ENCODE results near the gene WASF3.

WASF3 gene

GRCh38 chr13:26697069-26697955 lies 139.8 kb downstream of the WASF3 start:
- peaks cover 4% of the 10 kb centered on the region for H3K4me1 ChIP-seq (ENCODE audit: control insufficient read depth, insufficient read depth, low read length)
- H3K4me3 ChIP-seq (ENCODE audit: low read length), result no peak overlapping the region
- H3K36me3 ChIP-seq (ENCODE audit: control insufficient read depth, insufficient read depth, low read length), result no peaks in the 10 kb centered on the region
- H3K9ac ChIP-seq (ENCODE audit: low read length), result no peak overlapping the region
- H3K27me3 ChIP-seq (ENCODE audit: control insufficient read depth, insufficient read depth, low read length), result no peaks in the 10 kb centered on the region
- no peaks in the 10 kb centered on the region for H3K9me3 ChIP-seq (ENCODE audit: control insufficient read depth, low read length)

GRCh38 chr13:26698392-26699196 lies 141.1 kb downstream of the WASF3 start:
- Histone ChIP-seq H3K9ac (ENCODE audit: low read length) (no peak overlapping the region), H3K4me1 (ENCODE audit: control insufficient read depth, insufficient read depth, low read length) (peaks cover 4% of the 10 kb centered on the region), H3K4me3 (ENCODE audit: low read length) (no peak overlapping the region), H3K36me3 (ENCODE audit: control insufficient read depth, insufficient read depth, low read length) (no peaks in the 10 kb centered on the region), H3K9me3 (ENCODE audit: control insufficient read depth, low read length) (no peaks in the 10 kb centered on the region), H3K27me3 (ENCODE audit: control insufficient read depth, insufficient read depth, low read length) (no peaks in the 10 kb centered on the region)

DNA sequence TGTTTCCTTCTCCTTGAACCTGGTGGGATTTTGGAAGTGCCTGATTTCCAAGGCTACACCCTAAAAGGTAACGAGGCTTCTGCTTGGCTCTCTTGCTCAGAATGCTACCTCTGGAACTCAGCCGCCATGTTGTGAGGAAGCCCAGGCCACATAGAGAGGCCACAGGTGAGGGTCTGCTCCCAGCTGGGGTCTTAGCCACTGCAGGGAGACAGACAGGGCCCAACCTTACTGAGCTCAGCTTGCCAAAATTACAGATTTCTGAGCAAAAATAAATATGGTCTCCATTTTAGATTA lies 141.7 kb downstream of the WASF3 start:
- no peaks in the 10 kb centered on the region for H3K9me3 ChIP-seq (ENCODE audit: control insufficient read depth, low read length)
- H3K4me1 ChIP-seq (ENCODE audit: control insufficient read depth, insufficient read depth, low read length), result peaks cover 4% of the 10 kb centered on the region
- no peaks in the 10 kb centered on the region for H3K36me3 ChIP-seq (ENCODE audit: control insufficient read depth, insufficient read depth, low read length)
- no peak overlapping the region for H3K9ac ChIP-seq (ENCODE audit: low read length)
- H3K27me3 ChIP-seq (ENCODE audit: control insufficient read depth, insufficient read depth, low read length), result no peaks in the 10 kb centered on the region
- no peak overlapping the region for H3K4me3 ChIP-seq (ENCODE audit: low read length)

GRCh38 chr13:26705536-26705935 lies 148.1 kb downstream of the WASF3 start:
- Histone ChIP-seq H3K9ac (ENCODE audit: low read length) (no peak overlapping the region), H3K9me3 (ENCODE audit: control insufficient read depth, low read length) (no peaks in the 10 kb centered on the region), H3K4me3 (ENCODE audit: low read length) (no peak overlapping the region), H3K36me3 (ENCODE audit: control insufficient read depth, insufficient read depth, low read length) (no peaks in the 10 kb centered on the region), H3K4me1 (ENCODE audit: control insufficient read depth, insufficient read depth, low read length) (no peaks in the 10 kb centered on the region), H3K27me3 (ENCODE audit: control insufficient read depth, insufficient read depth, low read length) (no peaks in the 10 kb centered on the region)

GRCh38 chr13:26706381-26706780 lies 148.9 kb downstream of the WASF3 start:
- H3K9ac ChIP-seq (ENCODE audit: low read length), result no peak overlapping the region
- no peaks in the 10 kb centered on the region for H3K27me3 ChIP-seq (ENCODE audit: control insufficient read depth, insufficient read depth, low read length)
- no peaks in the 10 kb centered on the region for H3K9me3 ChIP-seq (ENCODE audit: control insufficient read depth, low read length)
- no peak overlapping the region for H3K4me3 ChIP-seq (ENCODE audit: low read length)
- no peaks in the 10 kb centered on the region for H3K36me3 ChIP-seq (ENCODE audit: control insufficient read depth, insufficient read depth, low read length)
- no peaks in the 10 kb centered on the region for H3K4me1 ChIP-seq (ENCODE audit: control insufficient read depth, insufficient read depth, low read length)

GRCh38 chr13:26707122-26708006 lies 149.9 kb downstream of the WASF3 start:
- Histone ChIP-seq H3K9ac (ENCODE audit: low read length) (no peak overlapping the region), H3K4me3 (ENCODE audit: low read length) (no peak overlapping the region), H3K9me3 (ENCODE audit: control insufficient read depth, low read length) (no peaks in the 10 kb centered on the region), H3K4me1 (ENCODE audit: control insufficient read depth, insufficient read depth, low read length) (no peaks in the 10 kb centered on the region), H3K27me3 (ENCODE audit: control insufficient read depth, insufficient read depth, low read length) (no peaks in the 10 kb centered on the region), H3K36me3 (ENCODE audit: control insufficient read depth, insufficient read depth, low read length) (no peaks in the 10 kb centered on the region)

DNA sequence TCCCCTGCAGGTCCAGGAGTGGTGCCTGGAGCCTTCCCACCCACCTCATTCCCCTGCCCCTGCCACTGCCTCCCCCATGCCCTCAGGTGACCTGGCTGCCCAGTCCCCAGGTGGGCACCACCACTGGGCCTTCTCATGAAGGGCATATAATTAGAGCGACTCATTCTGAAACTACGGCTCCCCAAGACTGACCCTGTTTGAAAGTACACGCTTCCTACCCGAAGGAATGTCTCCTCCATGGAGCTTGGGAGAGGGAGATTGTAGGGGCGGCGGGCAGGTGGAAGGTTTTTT lies 150.5 kb downstream of the WASF3 start:
- Histone ChIP-seq H3K9ac (ENCODE audit: low read length) (no peak overlapping the region), H3K27me3 (ENCODE audit: control insufficient read depth, insufficient read depth, low read length) (no peaks in the 10 kb centered on the region), H3K4me3 (ENCODE audit: low read length) (no peak overlapping the region), H3K9me3 (ENCODE audit: control insufficient read depth, low read length) (no peaks in the 10 kb centered on the region), H3K36me3 (ENCODE audit: control insufficient read depth, insufficient read depth, low read length) (no peaks in the 10 kb centered on the region), H3K4me1 (ENCODE audit: control insufficient read depth, insufficient read depth, low read length) (no peaks in the 10 kb centered on the region)

GRCh38 chr13:26709461-26709860 lies 152.0 kb downstream of the WASF3 start:
- H3K4me3 ChIP-seq (ENCODE audit: low read length), result no peak overlapping the region
- no peaks in the 10 kb centered on the region for H3K9me3 ChIP-seq (ENCODE audit: control insufficient read depth, low read length)
- no peak overlapping the region for H3K9ac ChIP-seq (ENCODE audit: low read length)
- H3K27me3 ChIP-seq (ENCODE audit: control insufficient read depth, insufficient read depth, low read length), result no peaks in the 10 kb centered on the region
- no peaks in the 10 kb centered on the region for H3K36me3 ChIP-seq (ENCODE audit: control insufficient read depth, insufficient read depth, low read length)
- H3K4me1 ChIP-seq (ENCODE audit: control insufficient read depth, insufficient read depth, low read length), result no peaks in the 10 kb centered on the region

GRCh38 chr13:26710166-26710565 lies 152.7 kb downstream of the WASF3 start:
- no peaks in the 10 kb centered on the region for H3K9me3 ChIP-seq (ENCODE audit: control insufficient read depth, low read length)
- no peak overlapping the region for H3K9ac ChIP-seq (ENCODE audit: low read length)
- H3K4me3 ChIP-seq (ENCODE audit: low read length), result no peak overlapping the region
- no peaks in the 10 kb centered on the region for H3K4me1 ChIP-seq (ENCODE audit: control insufficient read depth, insufficient read depth, low read length)
- no peaks in the 10 kb centered on the region for H3K27me3 ChIP-seq (ENCODE audit: control insufficient read depth, insufficient read depth, low read length)
- H3K36me3 ChIP-seq (ENCODE audit: control insufficient read depth, insufficient read depth, low read length), result no peaks in the 10 kb centered on the region

GRCh38 chr13:26711211-26711610 lies 153.7 kb downstream of the WASF3 start:
- no peaks in the 10 kb centered on the region for H3K36me3 ChIP-seq (ENCODE audit: control insufficient read depth, insufficient read depth, low read length)
- H3K9me3 ChIP-seq (ENCODE audit: control insufficient read depth, low read length), result no peaks in the 10 kb centered on the region
- H3K4me1 ChIP-seq (ENCODE audit: control insufficient read depth, insufficient read depth, low read length), result no peaks in the 10 kb centered on the region

GRCh38 chr13:26713341-26713740 lies 155.9 kb downstream of the WASF3 start:
- Histone ChIP-seq H3K27me3 (ENCODE audit: control insufficient read depth, insufficient read depth, low read length) (no peaks in the 10 kb centered on the region), H3K9ac (ENCODE audit: low read length) (no peak overlapping the region), H3K36me3 (ENCODE audit: control insufficient read depth, insufficient read depth, low read length) (no peaks in the 10 kb centered on the region), H3K9me3 (ENCODE audit: control insufficient read depth, low read length) (no peaks in the 10 kb centered on the region), H3K4me1 (ENCODE audit: control insufficient read depth, insufficient read depth, low read length) (no peaks in the 10 kb centered on the region), H3K4me3 (ENCODE audit: low read length) (no peak overlapping the region)

More at GRCh38 chr13:26711211-26711610, 153.7 kb downstream of the WASF3 start:
- Histone ChIP-seq H3K27me3 (ENCODE audit: control insufficient read depth, insufficient read depth, low read length) (no peaks in the 10 kb centered on the region), H3K4me3 (ENCODE audit: low read length) (no peak overlapping the region), H3K9ac (ENCODE audit: low read length) (no peak overlapping the region)

GRCh38 chr13:26716984-26717383 lies 159.5 kb downstream of the WASF3 start:
- Histone ChIP-seq H3K36me3 (ENCODE audit: control insufficient read depth, insufficient read depth, low read length) (no peaks in the 10 kb centered on the region), H3K4me3 (ENCODE audit: low read length) (no peak overlapping the region), H3K4me1 (ENCODE audit: control insufficient read depth, insufficient read depth, low read length) (no peaks in the 10 kb centered on the region), H3K27me3 (ENCODE audit: control insufficient read depth, insufficient read depth, low read length) (no peaks in the 10 kb centered on the region), H3K9me3 (ENCODE audit: control insufficient read depth, low read length) (no peaks in the 10 kb centered on the region), H3K9ac (ENCODE audit: low read length) (no peak overlapping the region)

All from mucosa of stomach (tissue), 1 donor.